Stomach (tissue), 9 donors: Measurements from ENCODE around the gene OPRL1. TPM values are rescaled to one million over a fixed set of nuclear protein-coding genes. Genes with fewer than 3 reads are reported as not detected.

Experiments
- DNase-seq, 2 donors: peaks; one replicate each; pipeline versions ENCODE4 v3.0.0 to v3.0.0-alpha.2; 2013 to 2019
- H3K27ac ChIP-seq, 5 donors: fragments of 200-600 bp in 4 of 5; sonication (generic) in 4 of 5; one replicate each; pipeline ENCODE4 v1.5.1; 2013 to 2019; ENCODE audit warnings: mild to moderate bottlenecking in 1 of 5, moderate library complexity in 1 of 5
- H3K27me3 ChIP-seq, 3 donors: fragments of 200-600 bp; sonication (generic); one replicate each; pipeline ENCODE4 v1.5.1; 2017 to 2019; ENCODE audit warnings: mixed run types in 1 of 3
- H3K36me3 ChIP-seq, 4 donors: fragments of 200-600 bp; sonication (generic); 1 replicate in 3 of 4; 2 replicates in 1 of 4; pipeline ENCODE4 v1.5.1; 2016 to 2019
- H3K4me1 ChIP-seq, 4 donors: fragments of 200-600 bp; sonication (generic); one replicate each; pipeline ENCODE4 v1.5.1; 2016 to 2019
- H3K4me3 ChIP-seq, 4 donors: fragments of 200-600 bp; sonication (generic) in 3 of 4; one replicate each; pipeline ENCODE4 v1.5.1; 2016 to 2019; ENCODE audit warnings: mild to moderate bottlenecking in 1 of 4
- H3K9me3 ChIP-seq, 4 donors: fragments of 200-600 bp; sonication (generic); one replicate each; pipeline ENCODE4 v1.5.1; 2016 to 2019
- EP300 ChIP-seq: sonication (generic); formaldehyde crosslinking; IDR thresholded peaks from one replicate; pipeline ENCODE4 v1.6.1; 2017; ENCODE audit warnings: antibody characterized with exemption
- POLR2A ChIP-seq, 4 donors: fragments of 450-650 bp; IDR thresholded peaks; one replicate each; pipeline ENCODE4 v1.6.1; 2016; ENCODE audit warnings: antibody characterized with exemption in 4 of 4, control low read depth in 2 of 4, mild to moderate bottlenecking in 1 of 4, moderate library complexity in 1 of 4
- POLR2AphosphoS5 ChIP-seq, 3 donors: sonication (generic); formaldehyde crosslinking; IDR thresholded peaks; one replicate each; pipeline ENCODE4 v1.6.1; 2016; ENCODE audit warnings: antibody characterized with exemption in 3 of 3
- WGBS, 5 donors: extraction: QIAGEN DNeasy Blood & Tissue Kit in 3 of 5; methylation state at CpG; one replicate each; pipeline versions ENCODE4 v1.1.5 to v1.1.7; 2013 to 2018; 5-methylcytosine and 5-hydroxymethylcytosine counted together
- intact Hi-C: fragments of 100-400 bp; cut with DNase I; formaldehyde crosslinking; loops from one replicate; pipeline ENCODE4 v1.15.1; 2023; ENCODE audit warnings: low total_unique reads
- polyA plus RNA-seq, 3 donors: library from polyadenylated mRNA; stranded (reverse); fragments of 200-250 nt; gene quantifications; one replicate each; pipeline ENCODE4 v1.2.3, GENCODE V29; 2013
- total RNA-seq, 5 donors: library from RNA; depleted of rRNA; stranded (reverse); fragments of >200 nt; gene quantifications; one replicate each; pipeline versions ENCODE4 v1.1.0 to v1.2.3, GENCODE V29; 2014 to 2016
- TF ChIP-seq, protein P1 (sequence below), 7 experiments: fragments of 450-650 bp in 4 of 7; fragments of 200-600 bp in 3 of 7; sonication (generic) in 3 of 7; IDR thresholded peaks; one replicate each; pipeline ENCODE4 v1.5.1; 2016 to 2019; ENCODE audit warnings: antibody characterized with exemption in 7 of 7, control low read depth in 2 of 7, mild to moderate bottlenecking in 1 of 7
- donor health status: healthy with polysubstance abuse.
- donor health status: Bipolar disorder and iron deficiency.
- donor health status: healthy.

Gene OPRL1
- total and polyA plus RNA-seq, 8 donors: 0.18 to 4.7 (median 0.40) TPM; not detected in 4

GRCh38 chr20:64036346-64037198 lies 43.3 kb upstream of the OPRL1 start:
- intact Hi-C loops: no loop called here
- no peak overlapping the region for H3K27ac ChIP-seq
- peaks cover 0 to 62% (median 54%) of the 10 kb centered on the region in 3 donors for H3K27me3 ChIP-seq
- no peaks in the 10 kb centered on the region for H3K9me3 ChIP-seq
- WGBS, 5 donors: 46 to 62% (median 49%) methylated on average over 12 to 17 of the region's 17 CpGs
- no peak for DNase-seq
- peaks cover 15 to 42% (median 41%) of the 10 kb centered on the region in 4 donors for H3K36me3 ChIP-seq
- H3K4me1 ChIP-seq: peaks cover 23 to 50% (median 45%) of the 10 kb centered on the region in 4 donors
- no peak overlapping the region for H3K4me3 ChIP-seq
- no peak for TF ChIP-seq POLR2AphosphoS5 (IDR thresholded peaks at IDR 0.05)
- TF ChIP-seq, protein P1, sequence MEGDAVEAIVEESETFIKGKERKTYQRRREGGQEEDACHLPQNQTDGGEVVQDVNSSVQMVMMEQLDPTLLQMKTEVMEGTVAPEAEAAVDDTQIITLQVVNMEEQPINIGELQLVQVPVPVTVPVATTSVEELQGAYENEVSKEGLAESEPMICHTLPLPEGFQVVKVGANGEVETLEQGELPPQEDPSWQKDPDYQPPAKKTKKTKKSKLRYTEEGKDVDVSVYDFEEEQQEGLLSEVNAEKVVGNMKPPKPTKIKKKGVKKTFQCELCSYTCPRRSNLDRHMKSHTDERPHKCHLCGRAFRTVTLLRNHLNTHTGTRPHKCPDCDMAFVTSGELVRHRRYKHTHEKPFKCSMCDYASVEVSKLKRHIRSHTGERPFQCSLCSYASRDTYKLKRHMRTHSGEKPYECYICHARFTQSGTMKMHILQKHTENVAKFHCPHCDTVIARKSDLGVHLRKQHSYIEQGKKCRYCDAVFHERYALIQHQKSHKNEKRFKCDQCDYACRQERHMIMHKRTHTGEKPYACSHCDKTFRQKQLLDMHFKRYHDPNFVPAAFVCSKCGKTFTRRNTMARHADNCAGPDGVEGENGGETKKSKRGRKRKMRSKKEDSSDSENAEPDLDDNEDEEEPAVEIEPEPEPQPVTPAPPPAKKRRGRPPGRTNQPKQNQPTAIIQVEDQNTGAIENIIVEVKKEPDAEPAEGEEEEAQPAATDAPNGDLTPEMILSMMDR (IDR thresholded peaks at IDR 0.05): no peak
- no peak for TF ChIP-seq POLR2A (IDR thresholded peaks at IDR 0.05)
- TF ChIP-seq EP300: no peak

- TF ChIP-seq POLR2AphosphoS5 (IDR thresholded peaks at IDR 0.05) (no peak), EP300 (no peak), POLR2A (IDR thresholded peaks at IDR 0.05) (no peak)
- TF ChIP-seq, protein P1 (IDR thresholded peaks at IDR 0.05): no peak
- intact Hi-C loops: no loop called here
Measured at GRCh38 chr20:64037199-64037497, 42.7 kb upstream of the OPRL1 start.

GRCh38 chr20:64037498-64038213 lies 42.2 kb upstream of the OPRL1 start:
- H3K4me3 ChIP-seq: peak overlapping the region; percentile 48 to 67 (median 54)
- H3K27me3 ChIP-seq: peaks cover 0 to 73% (median 64%) of the 10 kb centered on the region in 3 donors
- intact Hi-C loops: no loop called here
- no peaks in the 10 kb centered on the region for H3K9me3 ChIP-seq
- TF ChIP-seq, protein P1 (IDR thresholded peaks at IDR 0.05): no peak
- no peak for TF ChIP-seq POLR2AphosphoS5 (IDR thresholded peaks at IDR 0.05)
- no peak for TF ChIP-seq EP300
- TF ChIP-seq POLR2A (IDR thresholded peaks at IDR 0.05): no peak
- peaks cover 6 to 31% (median 30%) of the 10 kb centered on the region in 4 donors for H3K36me3 ChIP-seq
- peaks cover 32 to 60% (median 55%) of the 10 kb centered on the region in 4 donors for H3K4me1 ChIP-seq
- H3K27ac ChIP-seq: peak overlapping the region in 1 of 5 donors; percentile 61
- no peak for DNase-seq
- WGBS, 5 donors: 7 to 11% (median 8%) methylated on average over 24 to 36 of the region's 36 CpGs

More at GRCh38 chr20:64037199-64037497, 42.7 kb upstream of the OPRL1 start:
- 53 to 67% (median 63%) methylated on average over 3 of the region's 3 CpGs for WGBS, 5 donors
- Histone ChIP-seq H3K27ac (no peak overlapping the region), H3K9me3 (no peaks in the 10 kb centered on the region), H3K36me3 (peaks cover 11 to 36% (median 35%) of the 10 kb centered on the region in 4 donors), H3K4me1 (peaks cover 29 to 55% (median 50%) of the 10 kb centered on the region in 4 donors), H3K4me3 (no peak overlapping the region), H3K27me3 (peaks cover 0 to 68% (median 60%) of the 10 kb centered on the region in 3 donors)
- no peak for DNase-seq

- Histone ChIP-seq H3K27ac (peak overlapping the region; percentile 23 to 63 (median 57)), H3K36me3 (peaks cover under 1 to 25% (median 25%) of the 10 kb centered on the region in 4 donors), H3K4me3 (peak overlapping the region; percentile 48 to 67 (median 54)), H3K27me3 (peaks cover 0 to 78% (median 64%) of the 10 kb centered on the region in 3 donors), H3K9me3 (no peaks in the 10 kb centered on the region), H3K4me1 (peaks cover 32 to 60% (median 55%) of the 10 kb centered on the region in 4 donors)
- TF ChIP-seq POLR2AphosphoS5 (IDR thresholded peaks at IDR 0.05): no peak
- TF ChIP-seq, protein P1 (IDR thresholded peaks at IDR 0.05): no peak
- intact Hi-C loops: no loop called here
- DNase-seq: peak in 1 of 2 donors; percentile 69
- 1 to 3% (median 1%) methylated on average over 24 to 30 of the region's 30 CpGs for WGBS, 5 donors
Measured at GRCh38 chr20:64038224-64038564, 41.7 kb upstream of the OPRL1 start.
